Activated naive CD4-positive, alpha-beta T cell (primary cell): ENCODE results near the gene NUDT3.
"Not testable (repeated sequence)": the region's sequence is repeated elsewhere in the genome, so short reads cannot be mapped to it uniquely, and the experiment has no call there.

Source experiments
- DNase-seq, 4 experiments: peaks; one replicate each; lab custom pipeline; 2025; lab: John Stamatoyannopoulos, UW

NUDT3 gene

DNA sequence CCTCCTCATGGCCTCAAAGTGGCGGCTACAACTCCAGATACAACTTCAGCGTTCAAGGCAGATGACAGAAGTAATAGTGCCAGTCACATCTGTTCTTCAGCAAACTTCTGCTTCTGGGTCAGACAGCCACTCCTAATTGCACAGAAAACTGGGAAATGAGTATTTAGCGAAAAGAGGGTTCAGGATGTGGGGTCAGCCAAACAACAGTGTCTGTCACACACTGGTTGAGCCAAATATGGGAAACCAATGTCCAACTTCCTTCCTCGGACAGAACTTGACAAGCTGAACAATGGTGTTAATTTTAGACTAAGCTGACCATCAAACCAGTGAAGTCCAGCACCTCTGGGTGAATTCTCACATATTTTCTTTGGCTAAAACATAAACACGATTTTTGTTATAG is 22.1 kb downstream of the NUDT3 start:
- no peak for DNase-seq

DNA sequence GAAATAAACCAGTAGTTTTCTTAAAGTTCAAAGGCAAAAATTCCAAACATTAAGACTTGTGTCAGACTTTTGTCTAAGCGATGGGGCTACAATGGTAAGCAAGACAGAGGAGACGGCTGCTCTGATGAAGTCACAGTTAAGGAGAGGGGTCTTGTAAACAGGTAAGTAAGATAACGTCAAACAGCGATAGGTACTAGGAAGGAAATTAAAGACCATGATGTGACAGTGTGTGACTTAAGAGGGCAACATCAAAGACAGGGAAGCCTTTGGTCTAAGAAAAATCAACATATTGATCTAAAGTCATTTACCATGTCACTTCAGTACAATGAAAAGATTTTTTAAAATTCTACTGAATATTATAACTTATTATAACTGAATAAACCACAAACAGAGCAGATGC is 23.1 kb downstream of the NUDT3 start:
- DNase-seq: no peak

DNA sequence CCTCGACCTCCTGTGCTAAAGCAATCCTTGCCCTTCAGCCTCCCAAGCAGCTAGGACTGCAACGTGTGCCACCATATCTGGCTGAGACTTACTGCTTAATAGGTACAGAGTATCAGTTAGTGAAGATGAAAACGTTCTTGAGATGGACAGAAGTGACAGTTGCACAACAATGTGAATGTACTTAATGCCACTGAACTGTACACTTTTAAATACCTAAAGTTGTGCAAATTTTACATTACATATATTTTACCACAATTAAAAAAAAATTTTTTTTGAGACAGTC is 25.9 kb downstream of the NUDT3 start:
- DNase-seq: no peak

DNA sequence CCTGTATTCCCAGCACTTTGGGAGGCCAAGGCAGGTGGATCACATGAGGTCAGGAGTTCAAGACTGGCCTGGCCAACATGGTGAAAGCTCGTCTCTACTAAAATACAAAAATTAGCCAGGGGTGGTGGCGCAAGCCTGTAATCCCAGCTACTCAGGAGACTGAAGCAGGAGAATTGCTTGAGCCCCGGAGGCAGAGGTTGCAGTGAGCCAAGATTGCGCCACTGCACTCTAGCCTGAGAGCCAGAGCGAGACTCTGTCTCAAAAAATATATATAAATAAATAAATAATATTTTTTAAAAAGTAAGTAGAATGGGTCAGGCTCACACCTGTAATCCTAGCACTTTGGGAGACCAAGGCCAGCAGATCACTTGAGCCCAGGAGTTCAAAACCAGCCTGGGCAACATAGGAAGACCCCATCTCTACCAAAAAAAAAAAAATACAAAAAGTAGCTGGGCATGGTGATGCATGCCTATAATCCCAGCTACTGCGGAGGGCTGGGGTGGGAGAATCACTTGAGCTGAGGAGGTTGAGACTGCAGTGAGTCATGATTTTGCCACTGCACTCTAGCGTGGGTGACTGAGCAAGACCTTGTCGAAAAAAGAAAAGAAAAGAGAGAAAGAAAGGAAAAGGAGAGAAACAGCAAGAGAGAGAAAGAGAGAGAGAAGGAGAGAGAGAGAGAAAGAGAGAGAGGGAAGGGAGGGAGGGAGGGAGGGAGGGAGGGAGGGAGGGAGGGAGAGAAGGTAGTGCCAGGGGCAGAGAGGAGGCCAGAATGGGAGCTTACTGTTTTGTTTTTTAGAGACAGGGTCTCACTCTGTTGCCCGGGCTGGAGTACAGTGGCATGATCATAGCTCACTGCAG is 26.5 kb downstream of the NUDT3 start:
- not testable (repeated sequence) for DNase-seq

DNA sequence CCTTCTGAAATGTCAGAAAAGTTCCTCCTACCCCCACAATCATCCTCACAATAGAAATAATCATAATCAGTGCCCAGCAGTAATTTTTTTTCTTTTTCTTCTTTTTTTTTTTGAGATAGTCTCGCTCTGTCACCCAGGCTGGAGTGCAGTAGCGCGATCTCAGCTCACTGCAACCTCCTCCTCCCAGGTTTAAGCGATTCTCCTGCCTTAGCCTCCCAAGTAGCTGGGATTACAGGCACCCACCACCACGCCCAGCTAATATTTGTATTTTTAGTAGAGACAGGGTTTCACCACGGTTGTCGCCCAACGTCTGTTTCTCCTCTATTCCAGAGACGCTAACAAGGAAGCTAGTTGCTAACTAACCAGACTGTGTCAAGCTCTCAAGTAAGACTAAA is 28.8 kb downstream of the NUDT3 start:
- DNase-seq: not testable (repeated sequence)

DNA sequence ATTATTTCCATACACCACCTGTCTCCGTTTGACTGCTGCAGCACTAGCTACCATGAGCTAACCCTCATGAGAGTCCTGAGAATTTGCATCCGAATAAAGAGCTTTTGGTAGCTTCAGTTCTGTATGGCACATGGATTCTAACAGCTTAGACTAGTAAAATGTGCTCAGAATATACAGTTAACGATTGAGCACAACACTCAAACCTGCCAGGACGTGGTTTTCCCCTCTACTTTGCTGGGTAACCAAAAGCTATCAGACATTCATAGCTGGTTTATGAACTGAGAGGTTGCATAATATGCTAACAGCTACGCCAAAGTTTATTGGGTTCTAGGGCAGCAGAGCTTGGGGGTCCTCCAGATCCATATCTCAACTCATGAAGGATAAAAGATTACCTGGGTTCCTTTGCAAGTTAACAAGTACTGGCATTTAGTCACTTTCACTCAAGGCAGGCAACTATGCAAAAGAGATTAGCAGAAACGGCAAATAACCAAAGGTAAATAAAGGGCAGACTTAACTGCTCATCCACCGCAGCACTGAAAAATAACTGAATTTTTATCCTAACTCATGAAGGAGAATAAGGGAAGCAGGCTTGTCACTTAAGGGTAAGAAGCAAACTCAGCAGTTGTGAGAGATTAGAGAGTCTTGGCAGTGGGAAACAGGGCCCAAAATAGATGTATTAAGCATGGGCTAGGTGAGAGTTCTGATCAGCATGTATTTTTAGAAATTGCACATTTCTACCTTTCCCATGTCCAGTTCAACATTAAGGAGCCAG is 29.4 kb downstream of the NUDT3 start:
- DNase-seq: no peak

DNA sequence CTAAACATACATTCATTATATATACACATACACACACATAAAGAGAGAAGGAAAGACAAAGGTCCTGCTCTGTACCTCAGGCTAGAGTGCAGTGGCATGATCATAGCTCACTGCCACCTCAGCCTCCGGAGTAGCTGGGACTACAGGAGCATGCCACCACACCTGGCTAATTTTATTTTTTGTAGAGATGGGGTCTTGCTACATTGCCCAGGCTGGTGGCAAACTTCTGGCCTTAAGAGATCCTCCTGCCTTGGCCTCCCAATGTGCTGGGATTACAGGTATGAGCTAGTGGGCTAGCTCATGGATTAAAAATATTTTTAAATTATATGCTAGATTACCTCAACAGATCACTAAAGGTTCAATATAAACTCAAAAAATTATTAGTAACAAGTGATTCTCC is 30.3 kb downstream of the NUDT3 start:
- no peak for DNase-seq

DNA sequence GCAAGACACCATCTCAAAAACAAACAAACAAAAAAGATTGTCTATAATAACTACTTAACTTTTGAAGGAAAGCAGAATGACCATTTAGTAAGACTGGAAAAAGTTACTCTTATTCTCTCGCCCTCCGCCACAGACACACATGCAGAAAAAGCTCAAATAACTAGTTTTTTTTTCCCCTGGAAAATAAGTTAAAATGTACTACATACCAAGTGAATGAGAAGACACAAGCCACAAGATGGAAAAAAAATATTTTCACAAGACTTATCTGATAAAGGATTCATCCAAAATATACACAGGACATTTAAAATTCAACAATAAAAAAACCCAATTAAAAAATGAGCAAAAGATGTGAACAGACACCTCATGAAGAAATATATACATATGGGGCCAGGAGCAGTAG is 31.9 kb downstream of the NUDT3 start:
- DNase-seq: no peak

DNA sequence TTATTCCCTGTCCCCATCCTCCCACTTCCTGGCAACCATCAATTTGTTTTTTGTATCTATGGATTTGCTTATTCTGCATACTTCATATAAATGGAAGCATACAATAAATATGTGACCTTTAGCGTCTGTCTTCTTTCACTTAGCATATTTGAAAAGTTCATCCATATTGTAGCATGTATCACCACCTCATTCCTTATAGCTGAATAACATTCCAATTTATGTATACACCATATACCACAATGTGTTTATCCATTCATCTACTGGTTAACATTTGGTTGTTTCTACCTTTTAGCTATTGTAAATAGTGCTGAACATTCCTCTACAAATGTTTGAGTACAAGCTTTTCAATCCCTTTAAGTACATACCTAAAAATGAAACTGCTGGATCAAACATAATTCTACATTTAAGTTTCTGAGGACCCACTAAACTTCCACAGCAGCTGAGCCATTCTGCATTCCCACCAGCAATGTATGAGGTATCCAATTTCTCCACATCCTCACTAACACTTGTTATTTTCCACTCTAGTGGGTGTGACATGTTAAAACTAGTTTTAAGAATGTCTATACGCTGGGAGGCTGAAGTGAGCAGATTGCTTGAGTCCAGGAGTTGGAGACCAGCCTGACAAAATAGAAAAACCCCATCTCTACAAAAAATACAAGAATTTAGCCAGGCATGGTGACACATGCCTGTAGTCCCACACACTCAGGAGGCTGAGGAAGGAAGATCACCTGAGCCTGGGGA is 32.9 kb downstream of the NUDT3 start:
- DNase-seq: no peak

DNA sequence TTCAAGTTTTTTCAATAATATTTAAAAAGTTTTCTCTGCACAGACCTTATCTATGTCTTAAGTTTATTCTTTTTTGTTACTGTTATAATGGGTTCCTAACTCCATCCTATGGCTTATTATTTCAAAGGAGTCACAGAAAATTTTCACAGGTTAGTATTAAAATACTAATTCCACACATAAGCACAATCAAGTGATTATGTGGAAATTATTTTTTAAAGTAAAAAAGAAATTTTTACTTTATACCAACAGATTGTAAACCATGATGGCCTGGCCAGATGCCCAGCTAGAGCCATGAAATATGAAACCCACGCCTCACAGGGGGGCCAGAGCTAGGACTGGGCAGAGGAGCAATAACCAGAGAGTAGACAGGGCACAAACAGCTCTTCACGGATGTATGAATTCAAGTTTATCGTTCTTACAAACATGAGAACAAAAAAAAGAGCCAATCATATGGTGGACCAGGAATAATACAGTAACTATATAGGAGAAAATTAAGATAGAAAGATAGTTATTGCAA is 34.0 kb downstream of the NUDT3 start:
- DNase-seq: no peak

DNA sequence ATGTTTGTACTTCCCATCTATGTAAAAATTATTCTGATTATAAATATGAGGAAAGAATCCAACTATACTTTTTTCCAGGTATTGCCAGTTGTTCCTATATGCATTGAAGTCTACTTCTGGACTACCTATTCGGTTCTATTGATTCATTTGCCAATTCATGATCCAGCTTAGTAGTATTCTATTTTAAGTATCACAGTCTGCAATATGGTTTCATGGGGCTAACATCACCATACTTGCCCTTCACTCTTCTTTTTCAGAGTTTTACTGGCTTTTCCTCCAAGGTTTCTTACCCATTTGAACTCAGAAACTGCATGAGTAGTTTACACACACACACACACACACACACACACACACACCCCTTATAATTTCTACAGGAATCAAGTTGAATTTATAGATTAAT is 34.5 kb downstream of the NUDT3 start:
- no peak for DNase-seq

DNA sequence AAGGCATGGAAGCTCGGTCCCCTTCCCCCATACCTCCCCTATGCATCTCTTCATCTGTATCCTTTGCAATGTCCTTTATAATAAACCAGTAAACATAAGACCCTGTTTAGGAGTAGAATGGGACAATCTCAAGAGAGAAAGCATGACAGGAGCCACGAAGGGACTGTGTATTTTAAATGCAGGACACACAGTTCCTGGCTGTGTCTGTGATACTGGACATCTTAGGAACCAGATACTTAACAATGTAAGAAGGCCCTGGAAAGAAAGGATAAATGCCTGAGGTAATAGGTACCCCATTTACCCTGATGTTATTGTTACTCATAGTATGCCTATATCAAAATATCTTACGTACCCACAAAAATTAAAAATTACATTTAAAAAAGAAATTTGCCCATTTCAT is 36.6 kb downstream of the NUDT3 start:
- no peak for DNase-seq

DNA sequence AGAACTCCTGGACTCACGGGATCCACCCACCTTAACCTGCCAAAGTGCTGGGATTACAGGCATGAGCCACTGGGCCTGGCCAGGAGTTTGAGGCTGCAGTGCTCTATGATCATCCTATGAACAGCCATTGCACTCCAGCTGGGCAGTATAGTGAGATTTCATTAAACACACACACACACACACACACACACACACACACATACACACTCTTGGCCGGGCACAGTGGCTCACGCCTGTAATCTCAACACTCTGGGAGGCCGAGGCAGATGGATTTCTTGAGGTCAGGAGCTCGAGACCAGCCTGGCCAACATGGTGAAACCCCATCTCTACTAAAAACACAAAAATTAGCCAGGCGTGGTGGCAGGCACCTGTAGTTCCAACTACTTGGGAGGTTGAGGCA is 38.2 kb downstream of the NUDT3 start:
- not testable (repeated sequence) for DNase-seq

DNA sequence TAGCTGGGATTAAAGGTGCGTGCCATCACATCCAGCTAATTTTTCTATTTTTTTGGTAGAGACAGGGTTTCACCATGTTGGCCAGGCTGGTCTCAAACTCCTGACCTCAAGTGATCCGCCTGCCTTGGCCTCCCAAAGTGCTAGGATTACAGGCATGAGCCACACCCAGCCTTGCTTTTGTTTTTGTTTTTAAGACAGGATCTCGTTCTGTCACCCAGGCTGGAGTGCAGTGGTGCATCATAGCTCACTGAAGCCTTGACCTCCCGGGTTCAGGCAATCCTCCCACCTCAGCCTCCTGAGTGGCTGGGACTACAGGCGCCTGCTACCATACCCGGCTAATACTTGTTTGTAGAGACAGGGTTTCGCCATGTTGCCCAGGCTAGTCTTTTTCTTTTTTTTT is 38.9 kb downstream of the NUDT3 start:
- DNase-seq: not testable (repeated sequence)

DNA sequence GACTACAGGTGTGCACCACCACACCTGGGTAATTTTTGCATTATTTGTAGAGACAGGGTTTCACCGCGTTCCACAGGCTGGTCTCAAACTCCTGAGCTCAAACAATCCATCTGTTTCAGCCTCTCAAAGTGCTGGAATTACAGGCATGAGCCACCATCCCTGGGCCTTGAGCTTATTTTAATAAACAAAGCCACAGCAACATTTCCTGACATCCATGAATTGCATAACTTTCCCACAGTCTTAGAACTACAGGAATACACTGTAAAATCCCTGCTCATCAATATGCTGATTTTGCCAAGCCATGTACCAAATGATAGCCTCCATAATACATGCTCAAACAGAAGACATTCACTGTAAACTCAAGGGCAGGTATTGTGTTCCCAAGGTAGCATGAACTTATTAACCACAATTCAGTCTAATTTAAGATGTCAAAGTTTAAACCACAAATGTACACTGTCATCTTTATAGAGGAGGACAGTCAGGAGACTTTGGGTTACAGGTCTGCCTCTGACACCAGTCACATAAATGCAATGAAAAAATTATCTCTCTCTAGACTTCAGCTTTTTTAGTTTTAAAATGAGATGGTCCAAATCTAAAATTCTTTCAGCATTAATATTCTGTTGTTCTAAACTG is 40.0 kb downstream of the NUDT3 start:
- no peak for DNase-seq

DNA sequence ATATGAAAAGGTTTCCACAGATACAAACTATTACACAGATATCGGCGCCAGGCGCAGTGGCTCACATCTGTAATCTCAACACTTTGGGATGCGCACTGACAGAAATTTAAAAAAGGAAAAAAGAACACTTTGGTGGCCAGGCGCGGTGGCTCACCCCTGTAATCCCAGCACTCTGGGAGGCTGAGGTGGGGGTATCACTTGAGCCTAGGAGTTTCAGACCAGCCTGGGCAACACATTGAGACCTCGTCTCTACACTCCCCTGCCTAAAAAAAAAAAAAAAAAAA is 41.6 kb downstream of the NUDT3 start:
- DNase-seq: no peak

DNA sequence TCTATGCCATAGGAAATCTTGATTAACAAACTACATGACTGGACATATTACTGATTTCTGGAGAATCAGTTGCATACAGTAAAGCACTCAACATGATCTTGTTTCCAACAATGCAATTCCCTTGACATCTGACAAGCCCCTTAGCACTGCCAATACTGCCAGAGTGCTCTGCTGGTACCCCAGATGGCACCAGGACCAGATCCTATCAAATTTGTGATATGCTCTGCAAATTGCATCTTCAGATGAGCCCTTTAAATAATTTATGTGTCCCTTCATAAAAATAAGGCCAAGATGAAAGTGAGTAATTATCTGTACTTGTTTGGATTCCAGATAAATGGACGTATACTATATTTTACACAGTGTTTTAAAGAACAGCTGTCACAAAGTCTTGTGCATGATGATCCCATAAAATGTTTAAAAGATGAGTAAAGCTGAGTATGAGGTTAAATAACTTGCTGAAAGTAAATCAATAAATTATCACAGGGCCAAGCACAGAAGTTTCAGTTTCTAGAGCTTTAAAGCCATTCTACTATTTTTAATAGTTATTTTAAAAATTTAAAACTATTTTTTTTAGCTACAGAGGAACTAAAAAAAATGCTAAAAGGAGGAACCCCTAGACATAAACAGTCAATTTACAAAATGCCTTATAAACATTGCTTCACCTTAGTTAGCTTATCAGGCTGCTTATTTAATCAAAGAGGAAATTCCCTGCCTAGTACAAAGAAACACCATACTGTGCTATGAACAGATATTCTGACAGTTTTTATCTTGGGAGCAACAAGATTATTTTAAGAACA is 42.1 kb downstream of the NUDT3 start:
- DNase-seq: no peak

DNA sequence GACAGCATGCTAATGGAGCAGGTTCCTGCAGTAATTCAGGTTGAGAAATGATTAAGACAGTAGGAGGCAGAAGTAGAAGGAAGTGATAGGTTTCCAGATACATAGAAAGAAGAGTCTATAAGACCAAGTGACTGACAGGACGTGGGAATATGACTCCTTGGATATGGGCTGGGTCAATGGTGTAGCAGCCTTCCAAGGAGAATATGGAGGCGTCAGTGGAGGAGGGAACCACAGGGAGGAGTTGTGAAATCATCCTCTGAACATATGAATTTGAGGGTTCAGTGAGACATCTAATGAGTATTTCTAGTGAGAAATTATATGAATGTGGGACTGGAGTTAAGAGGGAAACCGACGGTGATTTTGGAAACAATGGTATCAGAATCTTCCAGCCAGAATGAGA is 43.3 kb downstream of the NUDT3 start:
- no peak for DNase-seq

DNA sequence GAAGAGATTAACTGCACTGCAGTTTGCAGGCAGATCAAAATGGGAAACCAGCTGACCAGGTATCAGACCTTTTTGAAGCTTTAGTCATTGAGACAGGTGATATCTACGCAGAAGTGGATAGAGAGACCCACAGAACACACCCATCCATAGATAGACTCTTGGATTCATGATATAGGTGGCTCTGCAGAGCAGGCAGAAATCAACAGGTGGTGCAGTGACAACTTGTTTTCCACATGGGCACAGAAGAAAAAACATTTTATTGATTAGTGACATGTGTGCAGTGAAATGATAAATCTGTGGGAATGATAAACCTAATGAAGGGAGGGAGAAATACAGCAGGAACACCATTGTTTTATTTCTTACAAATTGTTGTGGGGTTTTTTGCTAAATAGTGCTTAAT is 45.2 kb downstream of the NUDT3 start:
- DNase-seq: no peak

DNA sequence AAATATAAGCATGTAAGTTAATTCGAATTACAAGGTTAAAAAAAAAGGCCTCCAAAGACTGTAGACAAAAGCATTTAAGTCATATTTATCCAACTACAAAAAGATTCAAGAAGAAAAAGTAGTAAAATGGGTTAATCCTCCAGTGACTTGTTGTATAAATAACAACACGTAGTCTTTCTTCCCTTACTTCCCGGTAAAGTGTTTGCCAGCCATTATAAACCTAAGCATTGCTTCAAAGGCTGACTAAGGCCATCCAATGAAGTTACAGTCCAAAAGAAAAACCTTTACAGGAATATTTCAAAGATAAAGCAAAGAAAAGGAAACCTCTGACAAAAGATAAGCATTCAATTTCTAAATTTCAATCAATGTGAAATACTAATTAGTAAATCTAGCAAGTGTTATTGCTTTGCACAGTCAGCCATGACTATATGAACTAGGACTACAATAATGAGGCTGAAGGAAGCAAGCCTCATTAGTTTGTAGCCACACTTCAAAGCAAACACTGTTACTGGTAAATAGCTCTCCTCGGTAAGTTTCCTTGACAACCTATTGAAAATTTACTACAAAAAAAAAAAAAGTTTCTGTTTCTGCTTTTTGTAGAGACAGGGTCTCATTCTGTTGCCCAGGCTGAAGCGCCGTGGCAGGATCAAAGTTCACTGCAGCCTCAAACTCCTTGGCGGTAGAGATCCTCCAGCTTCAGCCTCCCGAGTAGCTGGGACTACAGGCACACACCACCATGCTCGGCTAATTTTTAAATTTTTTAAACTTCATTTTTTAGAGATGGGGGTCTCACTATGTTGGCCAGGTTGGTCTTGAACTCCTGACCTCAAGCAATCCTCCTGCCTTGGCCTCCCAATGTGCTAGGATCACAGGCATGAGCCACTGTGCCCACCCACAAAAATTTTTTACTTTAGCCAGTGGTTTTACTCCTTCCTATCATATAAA is 46.0 kb downstream of the NUDT3 start:
- no peak for DNase-seq

DNA sequence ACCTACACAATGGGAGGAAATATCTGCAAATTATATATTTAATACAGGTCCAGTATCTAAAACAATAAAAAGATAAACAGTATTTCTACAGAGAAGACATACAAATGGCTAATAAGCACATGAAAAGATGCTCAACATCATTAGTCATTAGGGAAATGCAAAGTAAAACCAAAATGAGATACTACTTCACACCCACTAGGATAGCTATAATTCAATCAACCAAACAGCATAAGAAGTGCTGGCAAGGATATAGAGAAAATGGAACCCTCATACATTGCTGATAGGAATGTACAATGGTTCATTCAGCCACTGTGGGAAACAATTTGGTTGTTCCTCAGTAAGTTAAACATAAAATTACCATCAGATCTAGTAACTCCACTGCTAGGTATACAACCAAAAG is 48.7 kb downstream of the NUDT3 start:
- no peak for DNase-seq
